Mesendoderm (in vitro differentiated cells): ENCODE data around the gene CSTPP1.
A peak's percentile ranks its signal among the peaks of the same experiment; 100 is the strongest.
"Not testable (repeated sequence)": the region's sequence is repeated elsewhere in the genome, so short reads cannot be mapped to it uniquely, and the experiment has no call there.

Source experiments
- DNase-seq: peaks from one replicate; pipeline ENCODE4 v3.0.0; 2013
- H2AK5ac ChIP-seq: 2 replicates; pipeline ENCODE4 v1.6.1; 2013; ENCODE audit warnings: low read length, inconsistent platforms
- H2BK120ac ChIP-seq: 2 replicates; pipeline ENCODE4 v1.6.1; 2013; ENCODE audit warnings: low read depth, mild to moderate bottlenecking, low read length, moderate library complexity, mixed read lengths
- H2BK15ac ChIP-seq: replicated peaks from 2 replicates; pipeline ENCODE4 v1.6.1; 2013; ENCODE audit warnings: low read depth, mild to moderate bottlenecking, moderate library complexity
- H2BK5ac ChIP-seq: 2 replicates; pipeline ENCODE4 v1.6.1; 2013; ENCODE audit warnings: low read length, inconsistent platforms
- H3K18ac ChIP-seq: 2 replicates; pipeline ENCODE4 v1.6.1; 2013; ENCODE audit warnings: mild to moderate bottlenecking, low read length, mixed read lengths
- H3K23ac ChIP-seq: one replicate; pipeline ENCODE4 v1.6.1; 2013; ENCODE audit warnings: low read length
- H3K27ac ChIP-seq: 2 replicates; pipeline ENCODE4 v1.5.1; 2013; ENCODE audit warnings: low read depth, mild to moderate bottlenecking, inconsistent platforms, low read length, moderate library complexity
- H3K27me3 ChIP-seq: 2 replicates; pipeline ENCODE4 v1.6.1; 2013; ENCODE audit warnings: low read length, control low read depth, mild to moderate bottlenecking, inconsistent platforms; ENCODE audit not compliant: insufficient read depth, poor library complexity
- H3K36me3 ChIP-seq: 2 replicates; pipeline ENCODE4 v1.6.1; 2013; ENCODE audit warnings: low read length, inconsistent platforms; ENCODE audit not compliant: control insufficient read depth, insufficient read depth
- H3K4ac ChIP-seq: one replicate; pipeline ENCODE4 v1.6.1; 2013; ENCODE audit warnings: low read depth, mild to moderate bottlenecking, low read length, moderate library complexity
- H3K4me1 ChIP-seq: 2 replicates; pipeline ENCODE4 v1.6.1; 2013; ENCODE audit warnings: low read depth, low read length, inconsistent platforms; ENCODE audit not compliant: control insufficient read depth
- H3K4me2 ChIP-seq: 2 replicates; pipeline ENCODE4 v1.6.1; 2013; ENCODE audit warnings: low read length
- H3K4me3 ChIP-seq: 2 replicates; pipeline ENCODE4 v1.5.1; 2013; ENCODE audit warnings: mild to moderate bottlenecking, low read length
- H3K56ac ChIP-seq: one replicate; pipeline ENCODE4 v1.6.1; 2013; ENCODE audit warnings: low read length
- H3K79me1 ChIP-seq: 2 replicates; pipeline ENCODE4 v1.6.1; 2013; ENCODE audit warnings: low read length, inconsistent platforms
- H3K79me2 ChIP-seq: 2 replicates; pipeline ENCODE4 v1.6.1; 2013; ENCODE audit warnings: mild to moderate bottlenecking, low read length; ENCODE audit not compliant: control insufficient read depth, insufficient read depth
- H3K9ac ChIP-seq: 2 replicates; pipeline ENCODE4 v1.6.1; 2013; ENCODE audit warnings: low read length, inconsistent platforms
- H4K5ac ChIP-seq: one replicate; pipeline ENCODE4 v1.6.1; 2013; ENCODE audit warnings: low read length
- H4K8ac ChIP-seq: one replicate; pipeline ENCODE4 v1.6.1; 2013; ENCODE audit warnings: low read depth, mild to moderate bottlenecking, control low read depth, low read length, moderate library complexity
- WGBS: extraction: QIAGEN DNeasy Blood & Tissue Kit; methylation state at CpG from one replicate; pipeline ENCODE4 v1.1.7; 2013; ENCODE audit warnings: low lambda C conversion rate, missing lambda C conversion rate; ENCODE audit not compliant: insufficient coverage; ENCODE audit errors: extremely low coverage; 5-methylcytosine and 5-hydroxymethylcytosine counted together

CSTPP1 gene

DNA sequence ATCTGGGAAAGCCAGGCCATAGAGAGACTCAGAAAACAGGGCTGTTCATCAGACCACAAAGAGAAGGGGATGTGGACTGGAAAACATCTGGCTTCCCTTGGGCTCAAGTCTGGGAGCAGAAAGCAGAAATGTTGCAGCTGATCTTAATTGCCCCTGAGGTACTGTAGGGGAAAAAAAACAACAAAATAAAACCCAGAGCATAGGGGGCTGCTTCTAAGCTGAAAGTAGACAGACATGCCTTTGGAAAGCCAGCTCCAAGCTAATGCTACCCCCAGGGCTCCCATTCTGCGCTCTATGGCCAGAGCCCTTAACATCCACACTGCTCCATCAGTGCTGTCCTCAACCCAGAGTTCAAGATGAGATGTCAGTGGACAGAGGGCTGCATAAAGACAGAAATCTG lies 251.7 kb downstream of the CSTPP1 start:
- H2BK120ac ChIP-seq = no peak overlapping the region

DNA sequence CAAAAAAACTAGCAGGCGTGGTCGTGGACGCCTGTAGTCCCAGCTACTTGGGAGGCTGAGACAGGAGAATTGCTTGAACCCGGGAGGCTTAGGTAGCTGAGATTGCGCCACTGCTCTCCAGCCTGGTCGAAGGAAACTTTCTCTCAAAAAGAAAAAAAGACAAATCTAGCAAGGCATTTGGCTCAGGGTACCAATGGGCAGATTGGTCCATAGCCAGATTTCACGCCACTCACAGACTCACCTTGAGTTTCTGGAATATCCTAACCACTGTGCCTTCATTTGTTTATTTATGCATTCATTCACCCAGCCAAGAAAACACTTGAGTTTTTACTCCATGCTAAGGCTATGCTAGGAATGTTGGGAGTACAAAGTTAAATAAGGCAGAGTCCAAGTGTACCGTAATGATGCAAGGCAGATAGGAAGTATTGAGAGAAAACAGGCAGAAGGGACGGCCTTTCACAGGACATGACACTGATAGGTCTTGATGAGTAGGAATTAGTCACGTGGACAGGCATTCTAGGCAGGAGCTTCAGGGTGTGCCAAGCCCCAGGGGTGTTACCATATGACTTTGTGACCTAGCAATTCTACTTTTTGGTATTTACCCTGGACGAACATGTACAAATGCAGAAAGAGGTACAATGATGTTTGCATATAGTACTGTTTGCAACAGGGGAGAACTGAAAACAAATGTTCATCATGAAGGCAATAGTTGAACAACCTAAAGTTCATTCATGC lies 252.7 kb downstream of the CSTPP1 start:
- H3K36me3 ChIP-seq = no peaks in the 10 kb centered on the region
- H3K18ac ChIP-seq = no peak overlapping the region
- peaks cover 3% of the 10 kb centered on the region for H3K4me1 ChIP-seq
- H3K23ac ChIP-seq = no peak overlapping the region
- peaks cover 6% of the 10 kb centered on the region for H3K79me2 ChIP-seq
- H3K27ac ChIP-seq = no peak overlapping the region
- H3K4me3 ChIP-seq = no peak overlapping the region
- H3K4me2 ChIP-seq = no peak overlapping the region
- H2AK5ac ChIP-seq = no peak overlapping the region
- no peak overlapping the region for H2BK15ac ChIP-seq
- no peak overlapping the region for H2BK5ac ChIP-seq
- no peak overlapping the region for H3K9ac ChIP-seq
- H4K8ac ChIP-seq = no peak overlapping the region
- H3K27me3 ChIP-seq = peaks cover 3% of the 10 kb centered on the region
- H3K4ac ChIP-seq = no peak overlapping the region
- no peak for DNase-seq
- no peak overlapping the region for H2BK120ac ChIP-seq
- no peaks in the 10 kb centered on the region for H3K79me1 ChIP-seq
- WGBS = no CpG with 5 or more reads among the region's 11 CpGs
- no peak overlapping the region for H4K5ac ChIP-seq
- H3K56ac ChIP-seq = no peak overlapping the region

More for the DNA sequence above, 251.7 kb downstream of the CSTPP1 start:
- H3K4me3 ChIP-seq = no peak overlapping the region
- H3K23ac ChIP-seq = no peak overlapping the region
- no peak overlapping the region for H3K18ac ChIP-seq
- no peak overlapping the region for H2BK15ac ChIP-seq
- peaks cover 6% of the 10 kb centered on the region for H3K79me2 ChIP-seq
- no peak overlapping the region for H3K27ac ChIP-seq
- no peak overlapping the region for H3K4ac ChIP-seq
- no peak overlapping the region for H3K4me2 ChIP-seq
- H3K9ac ChIP-seq = no peak overlapping the region
- H2BK5ac ChIP-seq = no peak overlapping the region
- no peak overlapping the region for H2AK5ac ChIP-seq
- no peak overlapping the region for H4K8ac ChIP-seq
- no peak overlapping the region for H4K5ac ChIP-seq
- no peak for DNase-seq
- peaks cover 3% of the 10 kb centered on the region for H3K27me3 ChIP-seq
- H3K79me1 ChIP-seq = peaks cover 5% of the 10 kb centered on the region
- no CpG with 5 or more reads among the region's 1 CpG for WGBS
- no peak overlapping the region for H3K56ac ChIP-seq
- peaks cover 3% of the 10 kb centered on the region for H3K4me1 ChIP-seq
- no peaks in the 10 kb centered on the region for H3K36me3 ChIP-seq

DNA sequence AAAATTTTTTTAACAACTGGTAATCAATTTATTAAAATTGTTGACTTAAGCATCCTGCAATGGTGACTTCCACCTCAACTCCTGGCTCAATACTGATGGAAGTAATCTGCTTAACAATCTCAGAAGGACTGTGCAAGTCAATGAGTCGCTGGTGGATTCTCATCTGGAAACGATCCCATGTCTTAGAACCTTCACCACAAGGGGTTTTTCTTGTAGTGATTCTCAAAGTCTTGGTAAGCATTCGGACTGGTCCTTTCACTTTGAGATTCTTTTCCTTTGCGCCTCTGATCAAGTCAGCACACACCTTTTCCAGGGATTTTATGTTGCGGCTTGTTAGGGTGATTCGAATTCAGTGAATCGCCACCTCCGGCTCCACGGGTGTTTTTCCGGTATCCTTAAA lies 254.6 kb downstream of the CSTPP1 start:
- not testable (repeated sequence) for H3K4me3 ChIP-seq, H2BK15ac ChIP-seq, H2AK5ac ChIP-seq, H3K36me3 ChIP-seq, H3K27ac ChIP-seq, DNase-seq, H3K4me2 ChIP-seq, H4K8ac ChIP-seq, H3K4me1 ChIP-seq, H3K4ac ChIP-seq, H3K18ac ChIP-seq, H3K9ac ChIP-seq, H2BK5ac ChIP-seq, H3K79me1 ChIP-seq, H3K79me2 ChIP-seq, H3K27me3 ChIP-seq, H4K5ac ChIP-seq, H3K23ac ChIP-seq, H3K56ac ChIP-seq, H2BK120ac ChIP-seq
- WGBS = no CpG with 5 or more reads among the region's 10 CpGs

DNA sequence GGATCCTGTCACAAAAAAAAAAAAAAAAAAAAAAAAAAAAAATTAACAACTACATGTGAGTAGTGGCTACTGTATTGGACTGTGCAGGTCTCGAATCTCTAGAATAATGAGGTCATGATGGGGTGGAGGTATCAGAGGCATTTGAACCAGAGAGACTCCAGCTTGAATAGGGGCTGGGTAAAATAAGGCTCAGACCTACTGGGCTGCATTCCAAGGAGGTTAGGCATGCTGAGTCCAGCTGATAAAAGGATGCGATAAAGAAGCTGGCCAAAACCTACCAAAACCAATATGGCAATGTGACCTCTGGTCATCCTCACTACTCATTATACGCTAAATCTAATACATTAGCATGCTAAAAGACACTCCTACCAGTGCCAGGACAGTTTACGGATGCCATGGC lies 255.6 kb downstream of the CSTPP1 start:
- H4K5ac ChIP-seq = no peak overlapping the region
- DNase-seq = peak; percentile 59
- H3K4me2 ChIP-seq = no peak overlapping the region
- H2BK5ac ChIP-seq = no peak overlapping the region
- H3K4me3 ChIP-seq = no peak overlapping the region
- no peak overlapping the region for H2BK120ac ChIP-seq
- H3K4me1 ChIP-seq = no peaks in the 10 kb centered on the region
- no peak overlapping the region for H2AK5ac ChIP-seq
- no peaks in the 10 kb centered on the region for H3K79me2 ChIP-seq
- H4K8ac ChIP-seq = no peak overlapping the region
- no peak overlapping the region for H3K9ac ChIP-seq
- H3K18ac ChIP-seq = no peak overlapping the region
- no peak overlapping the region for H3K27ac ChIP-seq
- no peak overlapping the region for H3K56ac ChIP-seq
- no peaks in the 10 kb centered on the region for H3K79me1 ChIP-seq
- H3K36me3 ChIP-seq = no peaks in the 10 kb centered on the region
- no CpG with 5 or more reads among the region's 4 CpGs for WGBS
- peaks cover 3% of the 10 kb centered on the region for H3K27me3 ChIP-seq
- H3K4ac ChIP-seq = no peak overlapping the region
- no peak overlapping the region for H2BK15ac ChIP-seq
- no peak overlapping the region for H3K23ac ChIP-seq

DNA sequence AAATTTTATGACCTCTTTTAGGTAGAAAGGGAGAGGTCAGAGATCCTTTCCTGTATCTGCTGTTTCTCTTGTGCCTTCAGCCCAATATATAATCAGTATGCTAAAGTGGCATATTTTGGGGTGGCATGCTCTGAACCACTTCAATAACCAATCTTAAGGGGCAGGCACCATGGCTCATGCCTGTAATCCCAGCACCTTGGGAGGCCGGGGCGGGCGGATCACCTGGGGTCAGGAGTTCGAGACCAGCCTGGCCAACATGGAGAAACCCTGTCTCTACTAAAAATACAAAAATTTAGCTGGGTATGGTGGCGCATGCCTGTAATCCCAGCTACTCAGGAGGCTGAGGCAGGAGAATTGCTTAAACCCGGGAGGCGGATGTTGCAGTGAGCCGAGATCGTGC lies 261.6 kb downstream of the CSTPP1 start:
- H3K79me1 ChIP-seq, H2BK120ac ChIP-seq, H4K5ac ChIP-seq, H2BK5ac ChIP-seq, H3K56ac ChIP-seq, H2AK5ac ChIP-seq, DNase-seq, H3K4me3 ChIP-seq, H2BK15ac ChIP-seq, H3K9ac ChIP-seq, H3K79me2 ChIP-seq, H3K36me3 ChIP-seq, H3K27ac ChIP-seq, H3K4me2 ChIP-seq, H4K8ac ChIP-seq, H3K27me3 ChIP-seq, H3K4me1 ChIP-seq, H3K18ac ChIP-seq, H3K23ac ChIP-seq, H3K4ac ChIP-seq: not testable (repeated sequence)
- no CpG with 5 or more reads among the region's 9 CpGs for WGBS

DNA sequence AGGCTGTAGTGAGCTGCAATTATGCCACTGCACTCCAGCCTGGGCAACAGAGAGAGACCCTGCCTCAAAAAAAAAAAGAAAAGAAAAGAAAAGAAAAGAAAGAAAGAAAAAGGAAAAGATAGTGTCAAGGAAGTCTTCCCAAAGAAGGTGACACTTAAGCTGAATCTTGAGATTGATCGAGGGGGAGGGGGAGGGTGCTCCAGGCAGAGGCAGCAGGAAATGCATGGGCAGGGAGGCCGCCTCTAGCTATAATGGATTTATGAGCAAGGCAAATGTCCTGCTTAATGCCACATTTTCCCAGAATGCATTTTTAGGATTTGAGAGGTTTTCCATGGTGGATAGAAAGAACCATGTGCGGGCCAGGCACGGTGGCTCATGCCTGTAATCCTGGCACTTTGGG lies 264.5 kb downstream of the CSTPP1 start:
- Histone ChIP-seq H3K27ac (no peak overlapping the region), H2AK5ac (no peak overlapping the region), H2BK5ac (no peak overlapping the region), H3K56ac (no peak overlapping the region), H3K4me2 (no peak overlapping the region), H3K4me3 (no peak overlapping the region), H3K4me1 (peaks cover 3% of the 10 kb centered on the region), H3K36me3 (no peaks in the 10 kb centered on the region), H3K27me3 (no peaks in the 10 kb centered on the region), H3K18ac (no peak overlapping the region), H4K5ac (no peak overlapping the region), H3K4ac (no peak overlapping the region), H2BK120ac (no peak overlapping the region), H3K79me2 (no peaks in the 10 kb centered on the region), H4K8ac (no peak overlapping the region), H3K23ac (no peak overlapping the region), H3K9ac (no peak overlapping the region), H3K79me1 (no peaks in the 10 kb centered on the region), H2BK15ac (no peak overlapping the region)
- no CpG with 5 or more reads among the region's 4 CpGs for WGBS
- DNase-seq = peak; percentile 31
